Measurements from ENCODE around the gene HEXIM1.
A peak's percentile ranks its signal among the peaks of the same experiment; 100 is the strongest.

HEXIM1 gene

DNA sequence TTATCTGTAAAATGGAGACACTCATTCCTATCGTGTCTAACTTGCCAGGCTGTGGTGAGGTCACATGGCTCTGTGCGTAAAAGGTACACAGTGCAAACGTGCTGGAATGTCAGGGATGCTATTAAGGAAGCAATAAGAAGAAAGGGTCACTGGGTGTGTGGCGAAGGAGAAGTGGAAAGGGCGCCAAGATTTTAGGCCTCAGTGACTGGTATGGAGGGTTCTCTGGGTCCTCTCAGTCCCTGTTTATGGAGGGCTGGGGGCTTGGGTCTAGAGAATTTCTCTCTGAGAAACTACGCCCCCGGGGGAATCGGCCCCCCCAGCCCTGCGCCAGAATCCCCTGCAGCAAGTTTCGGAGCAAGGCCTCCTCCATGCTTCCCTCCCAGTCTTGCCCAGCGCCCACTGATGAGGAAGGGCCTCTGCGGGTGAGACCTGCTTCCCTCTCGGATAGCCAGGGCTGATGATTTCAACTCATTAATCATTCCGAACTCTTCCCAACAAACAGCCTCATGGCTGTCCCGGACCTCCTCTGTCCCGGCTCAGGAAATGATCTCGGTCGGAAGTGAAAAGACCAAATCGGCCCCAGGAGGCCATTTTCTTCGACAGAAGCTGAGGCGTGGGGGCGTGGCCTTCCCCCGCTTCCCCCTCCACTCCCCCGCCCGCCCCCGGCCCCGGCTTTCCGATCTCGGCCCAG, 1.2 kb upstream of the HEXIM1 start:
- peak; percentile 88 for DNase-seq (ENCODE audit: low read depth, low spot score)

DNA sequence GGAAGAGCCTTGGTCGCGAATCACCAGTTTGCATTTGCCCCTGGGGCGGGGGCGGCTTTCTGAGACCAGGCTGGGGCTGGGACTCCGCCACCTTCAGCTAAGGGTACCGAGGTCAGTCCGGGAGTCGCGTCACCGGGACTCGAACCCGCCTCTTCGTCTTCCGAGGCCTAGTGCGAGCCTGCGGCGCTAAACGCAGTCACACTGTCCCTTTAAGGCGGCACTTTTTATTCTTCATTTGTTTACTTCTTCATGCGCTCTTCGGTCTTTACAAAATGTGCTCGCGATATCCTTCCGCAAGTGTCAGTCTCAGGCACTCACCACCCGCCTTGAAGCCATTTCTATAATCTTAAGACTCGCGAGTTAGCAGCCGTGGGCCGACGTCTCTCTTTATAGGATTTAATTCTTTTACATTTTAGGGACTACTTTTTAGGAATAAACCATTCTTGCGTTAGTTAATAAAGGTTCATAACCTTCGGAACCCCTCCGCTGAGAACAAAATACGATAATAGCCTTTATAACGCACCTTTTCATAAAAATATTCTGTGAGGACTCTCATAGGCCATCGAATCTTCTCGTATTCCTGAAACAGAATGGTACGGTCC, 593 bp upstream of the HEXIM1 start:
- peak; percentile 94 for DNase-seq (ENCODE audit: low read depth, low spot score)

DNA sequence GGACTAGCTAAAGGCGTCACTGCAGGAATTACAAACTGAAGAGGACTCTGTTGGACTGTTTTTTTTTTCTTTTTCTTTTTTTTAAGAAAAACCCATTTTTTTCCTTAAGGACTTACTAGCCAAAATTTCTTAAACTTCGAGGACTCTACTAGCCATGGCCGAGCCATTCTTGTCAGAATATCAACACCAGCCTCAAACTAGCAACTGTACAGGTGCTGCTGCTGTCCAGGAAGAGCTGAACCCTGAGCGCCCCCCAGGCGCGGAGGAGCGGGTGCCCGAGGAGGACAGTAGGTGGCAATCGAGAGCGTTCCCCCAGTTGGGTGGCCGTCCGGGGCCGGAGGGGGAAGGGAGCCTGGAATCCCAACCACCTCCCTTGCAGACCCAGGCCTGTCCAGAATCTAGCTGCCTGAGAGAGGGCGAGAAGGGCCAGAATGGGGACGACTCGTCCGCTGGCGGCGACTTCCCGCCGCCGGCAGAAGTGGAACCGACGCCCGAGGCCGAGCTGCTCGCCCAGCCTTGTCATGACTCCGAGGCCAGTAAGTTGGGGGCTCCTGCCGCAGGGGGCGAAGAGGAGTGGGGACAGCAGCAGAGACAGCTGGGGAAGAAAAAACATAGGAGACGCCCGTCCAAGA, 878 bp downstream of the HEXIM1 start:
- DNase-seq (ENCODE audit: low read depth, low spot score): peak; percentile 94

- DNase-seq (ENCODE audit: low read depth, low spot score): peak; percentile 71
These were observed 1.7 kb downstream of the HEXIM1 start for GRCh38 chr17:45149669-45150664.

DNA sequence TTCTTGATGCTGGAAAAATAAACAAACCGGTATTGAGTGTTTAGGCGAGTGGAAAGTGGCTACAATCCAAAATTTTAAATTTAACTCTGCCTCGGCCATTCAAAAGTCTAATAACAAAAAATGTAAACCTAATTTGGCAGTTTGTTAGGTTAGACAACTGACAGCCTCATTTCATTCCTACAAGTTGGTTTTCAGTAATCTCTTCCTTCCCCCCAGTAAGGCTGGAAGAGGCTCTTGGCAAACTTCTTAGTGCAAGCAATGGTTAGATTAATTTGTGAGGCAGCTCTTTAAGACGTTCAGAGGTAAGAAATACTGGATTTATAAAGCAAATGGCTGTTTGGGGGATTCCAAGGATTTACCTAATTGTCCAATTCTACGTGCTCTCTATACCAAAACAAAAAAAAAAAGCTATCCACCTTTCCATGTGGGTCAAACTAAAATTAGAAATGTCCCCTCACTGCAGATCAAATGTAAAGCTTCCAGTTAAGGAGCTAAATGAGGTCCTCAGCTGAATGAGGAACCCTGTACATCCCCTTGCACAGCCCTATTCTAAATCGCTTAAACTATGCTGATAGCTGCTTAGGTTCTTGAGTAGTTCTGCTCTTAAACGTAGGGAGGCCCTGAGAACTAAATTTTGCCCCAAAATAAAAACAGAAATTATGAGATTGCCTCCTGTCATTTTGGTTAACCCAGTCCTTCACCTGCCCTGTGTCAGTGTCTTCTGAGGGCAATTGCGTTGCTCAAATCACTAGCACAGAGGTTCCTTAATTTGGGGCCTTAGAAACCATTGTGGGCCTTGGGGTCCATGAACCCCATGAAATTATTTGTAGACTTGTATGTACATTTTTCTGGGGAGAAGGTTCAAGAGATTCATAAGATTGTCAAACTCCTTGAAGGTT, 2.9 kb downstream of the HEXIM1 start:
- no peak for DNase-seq (ENCODE audit: low read depth, low spot score)

GRCh38 chr17:45155029-45155428, 6.8 kb downstream of the HEXIM1 start:
- DNase-seq (ENCODE audit: low read depth, low spot score): no peak

DNA sequence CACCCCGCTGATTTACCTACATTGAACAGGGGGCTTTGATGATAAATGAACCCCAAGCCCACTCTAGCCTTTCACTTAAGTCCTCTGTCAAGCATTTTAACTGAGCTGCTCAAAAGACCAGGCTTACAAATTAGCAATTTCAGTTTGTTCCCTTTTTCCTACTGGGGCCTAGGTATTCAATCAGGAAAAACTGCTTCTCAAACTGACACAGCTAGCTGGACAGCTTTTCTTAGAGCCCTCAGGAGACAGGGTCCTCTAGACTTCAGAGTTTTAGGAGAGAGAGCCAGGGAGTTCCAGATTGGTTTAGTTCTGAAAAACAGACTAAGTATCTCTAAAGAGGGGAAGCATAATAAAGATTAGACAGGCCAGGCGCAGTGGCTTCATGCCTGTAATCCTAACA, 7.2 kb downstream of the HEXIM1 start:
- no peak for DNase-seq (ENCODE audit: low read depth, low spot score)

DNA sequence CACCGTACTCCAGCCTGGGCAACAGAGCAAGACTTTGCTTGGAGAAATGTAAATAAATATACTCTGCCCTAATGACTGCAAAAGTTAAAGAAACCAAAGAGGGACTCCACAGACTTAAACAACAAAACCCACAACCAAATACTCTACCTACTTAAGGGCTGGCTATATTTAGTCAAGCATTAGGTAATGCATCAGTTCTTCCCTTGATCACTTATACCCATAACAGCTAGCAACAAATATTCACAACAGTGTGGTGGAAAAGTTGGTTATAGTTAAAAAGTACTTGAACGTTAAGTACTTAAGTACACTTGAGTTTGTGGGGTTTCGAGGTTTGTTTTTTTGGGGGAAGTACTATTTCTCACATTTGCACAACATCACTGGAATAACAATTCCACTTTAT, 8.0 kb downstream of the HEXIM1 start:
- DNase-seq (ENCODE audit: low read depth, low spot score): no peak

- peak; percentile 90 for DNase-seq (ENCODE audit: low read depth, low spot score)
These were observed 12.4 kb downstream of the HEXIM1 start for GRCh38 chr17:45160447-45161287.

- peak; percentile 100 for DNase-seq (ENCODE audit: low read depth, low spot score)
These were observed 13.2 kb downstream of the HEXIM1 start, which contains the start of gene HEXIM2 for GRCh38 chr17:45161288-45162024. TSS of gene HEXIM2 (plus strand) at chr17:45161875. CDS start at chr17:45162794, 919 bp downstream.

DNA sequence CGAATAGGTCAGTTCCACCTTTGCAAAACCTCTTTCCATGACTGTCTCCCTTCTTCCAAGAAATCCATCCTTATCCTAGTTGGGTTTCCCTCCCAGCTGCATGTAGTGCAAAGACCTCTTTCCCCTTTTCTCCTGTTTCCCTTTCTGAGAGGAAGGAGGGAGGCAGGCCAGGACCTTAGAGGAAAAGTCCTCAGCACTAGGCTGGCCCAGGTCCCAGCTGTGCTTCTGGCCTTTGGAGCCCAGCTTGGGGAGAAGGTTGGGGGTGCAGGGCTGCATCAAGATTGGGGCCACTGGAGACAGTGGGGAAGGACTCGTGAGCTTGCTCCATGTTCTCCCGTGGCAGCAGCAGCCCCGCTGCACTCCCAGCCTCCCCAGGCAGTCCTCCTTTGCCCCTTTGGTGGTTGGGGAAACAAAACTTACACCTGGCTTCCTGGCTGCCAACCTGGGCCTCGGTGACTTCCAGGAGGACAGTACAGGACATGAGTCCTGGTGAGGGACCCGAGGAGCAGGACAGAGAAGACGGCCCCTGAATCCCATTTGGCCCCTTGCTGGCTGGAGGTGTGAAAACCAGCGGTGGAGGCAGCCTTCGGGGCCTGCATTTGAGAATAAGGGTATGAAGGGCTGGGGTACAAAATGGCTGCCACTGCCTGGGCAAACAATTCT, 13.9 kb downstream of the HEXIM1 start:
- DNase-seq (ENCODE audit: low read depth, low spot score): no peak

DNA sequence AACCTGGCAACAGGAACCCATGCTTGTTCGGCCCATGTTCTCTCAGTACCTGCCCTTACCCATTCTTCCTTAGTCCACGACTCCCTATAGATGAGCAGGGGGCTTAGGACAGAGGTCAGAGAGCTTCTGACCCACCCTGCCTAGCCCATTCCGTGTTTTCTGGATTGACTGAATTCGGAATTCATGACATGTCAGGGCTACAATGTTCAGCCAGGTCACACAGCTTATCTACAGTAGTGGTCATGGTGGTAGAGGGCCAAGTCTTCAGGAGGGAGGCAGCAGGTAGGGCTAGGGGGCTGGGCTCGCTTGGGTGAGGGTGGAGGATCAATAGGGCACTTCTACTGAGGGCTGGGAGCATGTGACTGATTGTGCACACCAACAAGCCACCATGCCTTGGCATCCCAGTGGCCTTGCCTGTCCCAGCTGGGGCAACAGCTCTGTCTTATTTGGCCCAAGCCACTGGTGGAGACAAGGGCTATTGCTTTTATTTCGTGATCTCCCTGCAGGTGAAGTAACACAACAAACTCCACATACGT, 16.5 kb downstream of the HEXIM1 start:
- no peak for DNase-seq (ENCODE audit: low read depth, low spot score)

DNA sequence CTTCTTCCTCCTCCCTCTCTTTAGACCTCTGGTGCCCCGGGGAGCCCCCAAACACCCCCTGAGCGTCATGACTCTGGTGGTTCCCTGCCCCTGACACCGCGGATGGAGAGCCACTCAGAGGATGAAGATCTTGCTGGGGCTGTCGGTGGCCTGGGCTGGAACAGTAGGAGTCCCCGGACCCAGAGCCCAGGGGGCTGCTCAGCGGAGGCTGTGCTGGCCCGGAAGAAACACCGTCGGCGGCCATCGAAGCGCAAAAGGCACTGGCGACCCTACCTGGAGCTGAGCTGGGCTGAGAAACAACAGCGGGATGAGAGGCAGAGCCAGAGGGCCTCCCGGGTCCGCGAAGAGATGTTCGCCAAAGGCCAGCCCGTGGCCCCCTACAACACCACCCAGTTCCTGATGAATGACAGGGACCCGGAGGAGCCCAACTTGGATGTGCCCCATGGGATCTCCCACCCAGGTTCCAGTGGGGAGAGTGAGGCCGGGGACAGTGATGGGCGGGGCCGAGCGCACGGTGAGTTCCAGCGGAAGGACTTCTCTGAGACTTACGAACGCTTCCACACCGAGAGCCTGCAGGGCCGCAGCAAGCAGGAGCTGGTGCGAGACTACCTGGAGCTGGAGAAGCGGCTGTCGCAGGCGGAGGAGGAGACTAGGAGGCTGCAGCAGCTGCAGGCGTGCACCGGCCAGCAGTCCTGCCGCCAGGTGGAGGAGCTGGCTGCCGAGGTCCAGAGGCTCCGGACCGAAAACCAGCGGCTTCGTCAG, 20.9 kb downstream of the HEXIM1 start:
- no peak for DNase-seq (ENCODE audit: low read depth, low spot score)

GRCh38 chr17:45170280-45170930, 22.1 kb downstream of the HEXIM1 start:
- peak; percentile 9 for DNase-seq (ENCODE audit: low read depth, low spot score)

DNA sequence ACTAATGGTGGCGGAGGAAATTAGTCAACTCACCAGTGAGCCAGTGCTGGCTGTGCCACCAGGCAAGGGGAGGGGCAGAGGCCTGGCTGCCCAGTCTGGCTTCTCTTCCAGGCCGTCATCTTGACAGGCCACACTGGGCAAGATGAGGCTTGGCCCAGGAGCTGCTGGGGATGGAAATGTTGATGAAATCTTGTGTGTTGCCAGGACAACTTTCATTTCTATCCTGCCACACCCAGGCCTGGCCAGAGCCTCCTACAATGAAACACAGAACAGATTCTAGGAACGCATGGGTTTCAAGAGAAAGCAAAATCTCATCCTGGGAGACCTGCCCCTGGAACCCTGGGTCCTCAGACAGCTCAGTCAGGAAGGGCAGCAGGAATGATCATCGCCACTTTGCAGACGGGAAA, 22.7 kb downstream of the HEXIM1 start:
- DNase-seq (ENCODE audit: low read depth, low spot score): peak; percentile 78

DNA sequence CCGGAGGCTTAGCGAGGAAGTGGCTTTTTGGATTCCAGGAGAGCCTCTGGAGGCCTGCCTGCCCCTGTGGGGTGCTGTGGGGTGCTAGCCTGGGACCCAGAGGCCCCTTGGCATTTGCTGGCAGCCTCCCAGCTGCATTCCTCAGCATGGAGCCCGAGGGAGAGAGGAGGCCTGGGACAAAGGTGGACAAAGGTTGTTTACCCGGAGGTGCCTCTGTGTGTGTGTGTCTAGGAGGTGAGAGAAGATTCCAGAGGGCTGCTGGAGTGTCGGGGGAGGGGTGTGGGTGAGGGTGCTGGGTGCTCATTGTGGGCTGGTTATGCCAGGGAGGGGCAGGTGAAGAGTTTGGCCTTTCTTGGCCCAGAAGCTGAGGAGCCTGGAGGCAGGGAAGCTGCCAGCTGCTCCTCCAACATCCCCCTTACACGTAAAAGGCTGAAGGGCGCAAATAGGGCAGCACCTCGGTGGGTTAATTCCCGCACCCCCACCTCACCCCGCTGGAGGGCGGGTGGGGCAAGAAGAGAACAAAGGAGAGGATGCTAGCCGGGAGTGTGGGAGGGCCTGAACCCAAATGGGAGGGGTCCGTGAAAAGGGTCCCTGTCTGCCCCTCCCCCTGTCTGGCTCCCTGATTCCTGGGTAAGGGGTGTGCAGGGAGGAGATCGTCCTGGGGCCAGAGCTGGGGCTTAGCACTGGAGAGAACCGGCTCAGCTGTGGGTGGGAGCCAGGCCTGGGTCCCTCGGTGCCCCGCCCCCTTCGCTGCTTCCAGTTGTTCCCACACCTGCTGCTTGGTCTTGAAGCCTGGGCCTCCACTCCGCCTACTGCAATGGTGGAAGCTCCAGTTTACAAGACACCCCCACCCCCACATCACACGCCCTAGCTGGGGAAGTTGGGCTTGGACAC, 23.3 kb downstream of the HEXIM1 start:
- DNase-seq (ENCODE audit: low read depth, low spot score): peak; percentile 74

All from astrocyte of the hippocampus (primary cell).